HepG2 (cell line): ENCODE data around the gene FIZ1. TPM values are rescaled to one million over a fixed set of nuclear protein-coding genes. Genes with fewer than 3 reads are reported as not detected.

Source experiments
- ATAC-seq: fragments of 200-7000 bp; cut with Tn5 transposase; 3 replicates; pipeline ENCODE4 v1.9.1; 2020; ENCODE audit warnings: mild to moderate bottlenecking, moderate library complexity
- BruUV-seq: library from RNA; stranded (reverse); fragments of 400-500 nt; replicated peaks from 2 replicates; lab custom pipeline; 2021; lab: Mats Ljungman, UMichigan
- CTCF ChIA-PET: fragments of 300-600 bp; formaldehyde crosslinking; extraction: SDS; loops from one replicate; lab custom pipeline; 2021; ENCODE audit warnings: low total read pairs, inconsistent platforms, low intra/inter-chr PET ratio; lab: Yijun Ruan, JAX
- POLR2A ChIA-PET: fragments of 350-600 bp; sonication (Branson Sonifier 250); formaldehyde crosslinking; loops from one replicate; lab custom pipeline; 2020; ENCODE audit warnings: antibody characterized with exemption, inconsistent platforms; lab: Yijun Ruan, JAX
- DNase-seq: peaks from one replicate; pipeline ENCODE4 v3.0.0-alpha.2; 2015; ENCODE audit warnings: low spot score
- FAIRE-seq: peaks from 3 replicates; lab custom pipeline; 2011; peaks lifted over from hg19 to GRCh38; lab: Jason Lieb, UNC
- H2AFZ ChIP-seq: one replicate; pipeline ENCODE4 v1.6.1; 2011; ENCODE audit warnings: low read length, inconsistent platforms
- H3K27ac ChIP-seq: fragments of 300-600 bp; 3 replicates; pipeline ENCODE4 v1.8.0; 2011; ENCODE audit warnings: mixed run types, mild to moderate bottlenecking, mixed read lengths, low read length, inconsistent platforms; ENCODE audit not compliant: insufficient read depth; ENCODE audit errors: extremely low read length
- H3K27me3 ChIP-seq, 2 experiments: fragments of 200-600 bp in 1 of 2; 2 replicates in 1 of 2; 3 replicates in 1 of 2; pipeline versions ENCODE4 v1.6.0 to v1.8.0; 2011; ENCODE audit warnings: low read length in 2 of 2, mild to moderate bottlenecking in 2 of 2, moderate library complexity in 2 of 2, inconsistent platforms in 1 of 2; ENCODE audit not compliant: insufficient read depth in 2 of 2, control insufficient read depth in 1 of 2
- H3K36me3 ChIP-seq, 2 experiments: fragments of 200-600 bp in 1 of 2; replicated peaks in 1 of 2; 2 replicates in 1 of 2; 3 replicates in 1 of 2; pipeline versions ENCODE4 v1.5.1 to v1.8.0; 2011; ENCODE audit warnings: low read length in 2 of 2, inconsistent platforms in 1 of 2; ENCODE audit not compliant: insufficient read depth in 2 of 2, control insufficient read depth in 1 of 2
- H3K4me1 ChIP-seq: 2 replicates; pipeline ENCODE4 v1.5.1; 2012; ENCODE audit warnings: low read length, inconsistent platforms; ENCODE audit not compliant: insufficient read depth
- H3K4me2 ChIP-seq: 2 replicates; pipeline ENCODE4 v1.6.0; 2011; ENCODE audit warnings: low read depth, low read length, inconsistent platforms
- H3K4me3 ChIP-seq, 3 experiments: fragments of 200-600 bp in 1 of 3; sonication (generic), shearing (Covaris generic) in 1 of 3; replicated peaks in 1 of 3; 2 replicates each; pipeline ENCODE4 v1.5.1; 2011 to 2016; ENCODE audit warnings: low read length in 3 of 3, inconsistent platforms in 2 of 3, low read depth in 2 of 3, mild to moderate bottlenecking in 2 of 3, control low read depth in 1 of 3, mixed read lengths in 1 of 3; ENCODE audit not compliant: insufficient read depth in 1 of 3
- H3K79me2 ChIP-seq: one replicate; pipeline ENCODE4 v1.6.1; 2011; ENCODE audit warnings: low read length, inconsistent platforms; ENCODE audit not compliant: insufficient read depth
- H3K9ac ChIP-seq: 2 replicates; pipeline ENCODE4 v1.6.0; 2011; ENCODE audit warnings: mild to moderate bottlenecking, low read depth, low read length, inconsistent platforms; ENCODE audit not compliant: insufficient read depth
- H3K9me3 ChIP-seq: 2 replicates; pipeline ENCODE4 v1.5.1; 2012; ENCODE audit warnings: mild to moderate bottlenecking, low read length
- H4K20me1 ChIP-seq: 2 replicates; pipeline ENCODE4 v1.6.0; 2011; ENCODE audit warnings: inconsistent platforms, mild to moderate bottlenecking, low read length, moderate library complexity; ENCODE audit not compliant: insufficient read depth
- AGO2 ChIP-seq: fragments of 200-400 bp; formaldehyde crosslinking; optimal IDR thresholded peaks from 2 replicates; pipeline ENCODE3; 2017; ENCODE audit warnings: mild to moderate bottlenecking, low read depth, low read length, moderate library complexity
- ESRRA ChIP-seq: sonication (generic); formaldehyde crosslinking; IDR thresholded peaks from 2 replicates; pipeline ENCODE4 v1.5.1; 2020; ENCODE audit warnings: mild to moderate bottlenecking, low read depth, missing genetic modification reagents
- HOXA7 ChIP-seq: sonication (generic); formaldehyde crosslinking; IDR thresholded peaks from 2 replicates; pipeline ENCODE4 v1.8.1; 2022; ENCODE audit warnings: mild to moderate bottlenecking, missing genetic modification reagents, moderate library complexity
- MATR3 ChIP-seq: sonication (generic); formaldehyde crosslinking; IDR thresholded peaks from 2 replicates; pipeline ENCODE4 v1.4.0; 2020; ENCODE audit warnings: missing genetic modification reagents
- MAZ ChIP-seq, 2 experiments: sonication (generic) in 1 of 2; formaldehyde crosslinking in 1 of 2; IDR thresholded peaks; 2 replicates each; pipeline versions ENCODE4 v1.5.0 to v1.6.1; 2012 to 2020; ENCODE audit warnings: low read depth in 2 of 2, mild to moderate bottlenecking in 2 of 2, borderline replicate concordance in 1 of 2, improper control_type of control experiment in 1 of 2, low read length in 1 of 2, missing genetic modification reagents in 1 of 2, moderate library complexity in 1 of 2
- NAIF1 ChIP-seq: sonication (generic); formaldehyde crosslinking; IDR thresholded peaks from 2 replicates; pipeline ENCODE4 v1.5.0; 2020; ENCODE audit warnings: mild to moderate bottlenecking, missing genetic modification reagents, borderline replicate concordance
- PITX1 ChIP-seq: sonication (generic); formaldehyde crosslinking; IDR thresholded peaks from 2 replicates; pipeline ENCODE4 v1.5.1; 2020; ENCODE audit warnings: mild to moderate bottlenecking, missing genetic modification reagents
- ZC3H13 ChIP-seq: sonication (generic); formaldehyde crosslinking; IDR thresholded peaks from 2 replicates; pipeline ENCODE4 v1.8.1; 2023; ENCODE audit warnings: mild to moderate bottlenecking, missing genetic modification reagents, moderate library complexity
- ZEB1 ChIP-seq: IDR thresholded peaks from 2 replicates; pipeline ENCODE4 v1.6.1; 2012; ENCODE audit warnings: mild to moderate bottlenecking, low read depth, inconsistent platforms; ENCODE audit not compliant: insufficient replicate concordance
- ZNF615 ChIP-seq: sonication (generic); formaldehyde crosslinking; IDR thresholded peaks from 2 replicates; pipeline ENCODE4 v1.5.0; 2020; ENCODE audit warnings: mild to moderate bottlenecking, missing genetic modification reagents, borderline replicate concordance
- ZNF766 ChIP-seq: sonication (generic); formaldehyde crosslinking; IDR thresholded peaks from 2 replicates; pipeline ENCODE4 v1.5.0; 2020; ENCODE audit warnings: missing genetic modification reagents, borderline replicate concordance
- ZSCAN31 ChIP-seq: sonication (generic); formaldehyde crosslinking; IDR thresholded peaks from 2 replicates; pipeline ENCODE4 v1.5.0; 2020; ENCODE audit warnings: low read depth, mild to moderate bottlenecking, missing genetic modification reagents
- WGBS: methylation state at CpG from one replicate; pipeline ENCODE4 v1.1.6; 2017; ENCODE audit warnings: low lambda C conversion rate; 5-methylcytosine and 5-hydroxymethylcytosine counted together
- in situ Hi-C: cut with HindIII; loops from 2 replicates; pipeline ENCODE4 v1.10.0; 2017; ENCODE audit warnings: low pct_unique_long_range_greater_than_20kb; ENCODE audit not compliant: extremely low pct_ligation_motif_present
- intact Hi-C: fragments of 100-400 bp; cut with micrococcal nuclease; formaldehyde crosslinking; loops from one replicate; pipeline ENCODE4 v1.10.0; 2022; ENCODE audit not compliant: unreplicated experiment
- polyA plus RNA-seq, 8 experiments: library from polyadenylated mRNA; depleted of rRNA in 3 of 8; stranded (reverse) in 7 of 8; unstranded in 1 of 8; fragments of >200 nt; fragmentation: Illumina TruSeq in 4 of 8; extraction: Trizol in 4 of 8; gene quantifications; 2 replicates each; pipeline versions ENCODE4 v1.2.1 to v1.2.3, GENCODE V29; 2011 to 2016; ENCODE audit warnings: low read depth in 4 of 8, missing spikeins in 1 of 8, mixed read lengths in 1 of 8; ENCODE audit not compliant: insufficient read depth in 1 of 8
- total RNA-seq, 5 experiments: library from RNA; depleted of rRNA; stranded (reverse); fragments of >200 nt; fragmentation: Illumina TruSeq; extraction: Trizol; gene quantifications; 2 replicates each; pipeline ENCODE4 v1.2.3, GENCODE V29; 2016; ENCODE audit warnings: low read depth in 1 of 5
- TF ChIP-seq, protein P1 (sequence below), 2 experiments: IDR thresholded peaks; 2 replicates each; pipeline ENCODE4 v1.6.1; 2011 to 2012; ENCODE audit warnings: low read length in 2 of 2, borderline replicate concordance in 1 of 2, low read depth in 1 of 2, mild to moderate bottlenecking in 1 of 2, moderate library complexity in 1 of 2

The FIZ1 gene
- total and polyA plus RNA-seq, 2 of the 13 experiments (the other 11 are each of a cell fraction or from before 2014, with no cell fraction given), result 3.6 to 5.9 TPM

DNA sequence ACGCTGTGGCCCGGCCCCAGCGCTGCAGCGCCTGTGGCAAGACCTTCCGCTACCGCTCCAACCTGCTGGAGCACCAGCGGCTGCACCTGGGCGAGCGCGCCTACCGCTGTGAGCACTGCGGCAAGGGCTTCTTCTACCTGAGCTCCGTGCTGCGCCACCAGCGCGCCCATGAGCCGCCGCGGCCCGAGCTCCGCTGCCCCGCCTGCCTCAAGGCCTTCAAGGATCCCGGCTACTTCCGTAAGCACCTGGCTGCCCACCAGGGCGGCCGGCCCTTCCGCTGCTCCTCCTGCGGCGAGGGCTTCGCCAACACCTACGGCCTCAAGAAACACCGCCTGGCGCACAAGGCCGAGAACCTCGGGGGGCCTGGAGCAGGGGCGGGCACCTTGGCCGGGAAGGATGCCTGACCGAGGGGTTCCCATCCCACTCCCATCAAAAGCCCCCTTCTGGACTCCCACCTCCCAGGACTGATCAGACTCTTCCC, 17.1 kb upstream of the FIZ1 start:
- intact Hi-C loops, result no loop called here
- in situ Hi-C loops, result no loop called here
- Histone ChIP-seq H3K4me2 (no peak overlapping the region), H3K4me1 (peaks cover 8% of the 10 kb centered on the region), H3K9ac (no peak overlapping the region), H3K27me3 (no peaks in the 10 kb centered on the region), H3K9me3 (no peaks in the 10 kb centered on the region), H3K4me3 (no peak overlapping the region), H3K79me2 (no peaks in the 10 kb centered on the region), H3K27ac (no peak overlapping the region)
- POLR2A ChIA-PET, result no interaction called here
- FAIRE-seq, result no peak
- BruUV-seq, result no TSS peak
- 98% methylated on average over 23 of the region's 38 CpGs for WGBS
- CTCF ChIA-PET, result no interaction called here
- ATAC-seq, result no peak; the same call in 2 of the 3 replicates
- TF ChIP-seq ZC3H13 (CRISPR knock-in tag), result peak; percentile 67; the same call in 1 of the 2 replicates
- peak; percentile 46 for TF ChIP-seq AGO2
- no peak for TF ChIP-seq MAZ (IDR thresholded peaks at IDR 0.05; ENCODE audit: borderline replicate concordance, low read depth, low read length)
- no peak for TF ChIP-seq MAZ (CRISPR knock-in tag; IDR thresholded peaks at IDR 0.05; ENCODE audit: low read depth)
- TF ChIP-seq, all 625 proteins: peak for 2
- no peak for DNase-seq
- no peaks in the 10 kb centered on the region for H4K20me1 ChIP-seq
- no peak overlapping the region for H2AFZ ChIP-seq
- H3K36me3 ChIP-seq, result peaks cover 2 to 5% of the 10 kb centered on the region in 2 experiments; a peak in 1 of 5 replicates

DNA sequence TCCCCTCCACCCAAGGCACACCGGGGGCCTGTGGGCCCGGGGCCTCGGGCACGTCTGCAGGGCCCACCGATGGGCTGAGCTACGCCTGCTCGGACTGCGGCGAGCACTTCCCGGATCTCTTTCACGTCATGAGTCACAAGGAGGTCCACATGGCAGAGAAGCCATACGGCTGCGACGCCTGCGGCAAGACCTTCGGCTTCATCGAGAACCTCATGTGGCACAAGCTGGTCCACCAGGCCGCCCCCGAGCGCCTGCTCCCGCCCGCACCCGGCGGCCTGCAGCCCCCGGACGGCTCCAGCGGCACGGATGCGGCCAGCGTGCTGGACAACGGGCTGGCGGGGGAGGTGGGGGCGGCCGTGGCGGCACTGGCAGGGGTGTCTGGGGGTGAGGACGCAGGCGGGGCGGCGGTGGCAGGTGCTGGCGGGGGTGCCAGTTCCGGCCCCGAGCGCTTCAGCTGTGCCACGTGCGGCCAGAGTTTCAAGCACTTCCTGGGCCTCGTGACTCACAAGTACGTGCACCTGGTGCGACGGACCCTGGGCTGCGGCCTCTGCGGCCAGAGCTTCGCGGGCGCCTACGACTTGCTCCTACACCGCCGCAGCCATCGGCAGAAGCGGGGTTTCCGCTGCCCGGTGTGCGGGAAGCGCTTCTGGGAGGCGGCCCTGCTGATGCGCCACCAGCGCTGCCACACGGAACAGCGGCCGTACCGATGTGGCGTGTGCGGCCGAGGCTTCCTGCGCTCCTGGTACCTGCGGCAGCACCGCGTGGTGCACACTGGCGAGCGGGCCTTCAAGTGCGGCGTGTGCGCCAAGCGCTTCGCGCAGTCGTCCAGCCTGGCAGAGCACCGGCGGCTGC, 16.5 kb upstream of the FIZ1 start:
- Histone ChIP-seq H3K79me2 (no peaks in the 10 kb centered on the region), H3K27ac (no peak overlapping the region), H3K4me2 (no peak overlapping the region), H3K27me3 (no peaks in the 10 kb centered on the region), H3K9me3 (no peaks in the 10 kb centered on the region), H3K36me3 (peaks cover 2% of the 10 kb centered on the region in 2 experiments; a peak in 1 of 5 replicates), H2AFZ (no peak overlapping the region), H3K9ac (no peak overlapping the region), H3K4me3 (no peak overlapping the region), H4K20me1 (no peaks in the 10 kb centered on the region), H3K4me1 (peaks cover 8% of the 10 kb centered on the region)
- ChIA-PET POLR2A (no interaction called here), CTCF (no interaction called here)
- intact Hi-C loops (no loop called here), in situ Hi-C loops (no loop called here)
- 97% methylated on average over 38 of the region's 88 CpGs for WGBS
- FAIRE-seq, result no peak
- BruUV-seq, result no TSS peak
- no peak for ATAC-seq
- no peak for DNase-seq
- TF ChIP-seq MATR3 (CRISPR knock-in tag) (no peak), ZNF766 (CRISPR knock-in tag) (no peak), HOXA7 (CRISPR knock-in tag) (no peak), ZNF615 (CRISPR knock-in tag) (no peak), PITX1 (CRISPR knock-in tag) (no peak), ZEB1 (no peak), NAIF1 (CRISPR knock-in tag) (no peak), ESRRA (CRISPR knock-in tag) (no peak), ZSCAN31 (CRISPR knock-in tag) (no peak)
- TF ChIP-seq, protein P1, sequence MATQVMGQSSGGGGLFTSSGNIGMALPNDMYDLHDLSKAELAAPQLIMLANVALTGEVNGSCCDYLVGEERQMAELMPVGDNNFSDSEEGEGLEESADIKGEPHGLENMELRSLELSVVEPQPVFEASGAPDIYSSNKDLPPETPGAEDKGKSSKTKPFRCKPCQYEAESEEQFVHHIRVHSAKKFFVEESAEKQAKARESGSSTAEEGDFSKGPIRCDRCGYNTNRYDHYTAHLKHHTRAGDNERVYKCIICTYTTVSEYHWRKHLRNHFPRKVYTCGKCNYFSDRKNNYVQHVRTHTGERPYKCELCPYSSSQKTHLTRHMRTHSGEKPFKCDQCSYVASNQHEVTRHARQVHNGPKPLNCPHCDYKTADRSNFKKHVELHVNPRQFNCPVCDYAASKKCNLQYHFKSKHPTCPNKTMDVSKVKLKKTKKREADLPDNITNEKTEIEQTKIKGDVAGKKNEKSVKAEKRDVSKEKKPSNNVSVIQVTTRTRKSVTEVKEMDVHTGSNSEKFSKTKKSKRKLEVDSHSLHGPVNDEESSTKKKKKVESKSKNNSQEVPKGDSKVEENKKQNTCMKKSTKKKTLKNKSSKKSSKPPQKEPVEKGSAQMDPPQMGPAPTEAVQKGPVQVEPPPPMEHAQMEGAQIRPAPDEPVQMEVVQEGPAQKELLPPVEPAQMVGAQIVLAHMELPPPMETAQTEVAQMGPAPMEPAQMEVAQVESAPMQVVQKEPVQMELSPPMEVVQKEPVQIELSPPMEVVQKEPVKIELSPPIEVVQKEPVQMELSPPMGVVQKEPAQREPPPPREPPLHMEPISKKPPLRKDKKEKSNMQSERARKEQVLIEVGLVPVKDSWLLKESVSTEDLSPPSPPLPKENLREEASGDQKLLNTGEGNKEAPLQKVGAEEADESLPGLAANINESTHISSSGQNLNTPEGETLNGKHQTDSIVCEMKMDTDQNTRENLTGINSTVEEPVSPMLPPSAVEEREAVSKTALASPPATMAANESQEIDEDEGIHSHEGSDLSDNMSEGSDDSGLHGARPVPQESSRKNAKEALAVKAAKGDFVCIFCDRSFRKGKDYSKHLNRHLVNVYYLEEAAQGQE (IDR thresholded peaks at IDR 0.05; ENCODE audit: borderline replicate concordance in 1 of 2, low read depth in 1 of 2, low read length in 2 of 2), result no peak
